ENCODE measurements around the gene PMM1.
"Not testable (repeated sequence)": the region's sequence is repeated elsewhere in the genome, so short reads cannot be mapped to it uniquely, and the experiment has no call there.

Gene PMM1

DNA sequence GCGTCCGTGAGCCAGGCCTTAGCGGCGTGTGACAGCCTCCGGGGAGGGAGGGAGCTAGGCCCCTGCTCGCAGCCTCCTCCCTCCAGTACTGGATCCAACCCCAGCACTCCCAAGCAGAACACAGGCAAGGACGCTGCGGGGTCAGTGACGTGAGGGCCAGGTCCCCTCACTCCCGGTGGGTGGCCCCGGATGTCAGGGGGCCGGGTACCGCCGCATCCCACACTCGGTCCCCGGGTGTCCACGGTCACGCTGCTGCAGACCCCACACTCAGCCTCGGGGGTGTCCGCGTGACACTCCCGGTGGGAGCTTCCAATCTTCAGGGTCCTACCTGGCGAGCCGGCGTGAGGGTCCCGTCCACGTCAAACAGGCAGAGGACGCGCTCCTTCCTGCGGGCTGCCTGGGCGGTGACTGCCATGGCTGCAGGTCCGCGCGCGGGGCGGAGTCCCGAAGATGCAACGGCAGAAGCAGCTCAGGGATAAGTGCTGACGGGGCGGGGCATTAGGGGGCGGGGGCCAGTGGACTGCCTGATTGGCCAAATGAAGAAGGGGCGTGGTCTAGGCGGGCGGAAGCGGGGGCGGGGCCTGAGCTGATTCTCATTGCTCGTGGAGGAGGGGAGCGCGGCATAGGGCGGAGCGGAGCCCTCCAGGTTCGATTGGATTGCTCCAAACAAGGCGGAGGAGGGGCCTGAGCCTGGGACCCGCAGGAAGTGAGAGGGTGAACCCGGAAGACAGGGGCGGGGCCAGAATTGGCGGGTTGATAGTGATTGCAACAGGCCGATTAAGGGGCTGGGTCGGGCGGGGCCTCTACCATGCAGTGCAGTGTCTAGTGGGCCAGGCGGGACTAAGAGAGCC lies at the start of gene PMM1:
PMM1 (minus strand) TSS at position 450 of the 851 bp plus-strand sequence; CDS start at position 415, 35 bp downstream.
- peak; percentile 100 for DNase-seq

DNA sequence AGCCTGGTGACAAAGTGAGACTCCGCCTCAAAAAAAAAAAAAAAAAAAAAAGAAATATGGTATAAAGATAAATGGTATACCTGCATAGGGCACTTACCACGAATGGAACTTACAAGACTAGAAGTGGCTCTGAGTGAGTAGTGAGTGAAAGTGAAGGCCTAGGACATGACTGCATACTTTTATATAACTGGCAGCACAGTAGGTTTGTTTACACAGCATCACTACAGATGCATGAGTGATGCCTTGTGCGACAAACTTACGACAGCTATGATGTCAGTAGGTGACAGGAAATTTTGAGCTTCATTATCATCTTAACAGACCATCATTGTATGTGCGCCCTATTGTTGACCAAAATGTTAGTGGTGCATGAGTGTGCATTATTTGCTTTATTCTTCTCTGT lies 49.1 kb upstream of the PMM1 start:
- no peak for DNase-seq

DNA sequence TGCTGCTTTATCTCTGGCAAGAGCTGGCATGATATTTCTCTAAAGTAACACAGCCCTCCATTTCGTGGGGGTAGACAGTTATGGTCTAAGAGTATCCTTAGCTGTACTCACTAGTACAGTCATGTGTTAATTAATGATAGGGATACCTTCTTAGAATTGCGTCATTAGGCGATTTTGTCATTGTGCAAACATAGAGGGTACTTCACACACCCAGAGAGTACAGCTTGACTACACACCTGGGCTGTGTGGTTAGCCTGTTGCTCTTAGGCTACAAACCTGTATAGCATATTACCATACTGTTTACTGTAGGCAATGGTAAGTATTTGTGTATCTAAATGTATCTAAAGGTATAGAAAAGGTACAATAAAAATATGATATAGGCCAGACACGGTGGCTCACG lies 48.5 kb upstream of the PMM1 start:
- DNase-seq = no peak

DNA sequence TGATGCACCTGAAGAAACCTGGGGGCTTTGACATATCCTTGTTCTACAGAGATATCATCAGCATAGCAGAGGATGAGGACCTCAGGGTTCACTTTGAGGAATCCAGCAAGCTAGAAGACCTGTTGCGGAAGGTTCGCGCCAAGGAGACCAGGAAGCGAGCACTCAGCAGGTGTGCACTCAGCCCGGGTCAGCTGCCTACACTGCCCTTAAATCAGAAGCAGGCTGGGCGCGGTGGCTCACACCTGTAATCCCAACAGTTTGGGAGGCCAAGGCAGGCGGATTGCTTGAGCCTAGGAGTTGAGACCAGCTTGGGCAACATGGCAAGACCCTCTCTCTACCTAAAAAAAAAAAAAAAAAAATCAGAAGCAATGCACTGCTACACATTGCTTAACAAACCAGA lies 48.0 kb upstream of the PMM1 start:
- not testable (repeated sequence) for DNase-seq

DNA sequence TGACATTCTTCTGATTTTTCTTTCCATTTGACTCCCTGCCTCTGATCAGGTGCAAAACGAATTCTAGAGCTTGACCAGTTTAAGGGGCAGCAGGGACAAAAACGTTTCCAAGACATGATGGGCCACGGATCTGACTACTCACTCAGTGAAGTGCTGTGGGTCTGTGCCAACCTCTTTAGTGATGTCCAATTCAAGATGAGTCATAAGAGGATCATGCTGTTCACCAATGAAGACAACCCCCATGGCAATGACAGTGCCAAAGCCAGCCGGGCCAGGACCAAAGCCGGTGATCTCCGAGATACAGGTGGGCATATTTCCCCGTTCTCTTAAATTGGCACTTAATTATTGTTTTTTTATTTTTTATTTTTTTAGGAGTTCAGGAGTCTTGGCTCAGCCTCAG lies 46.8 kb upstream of the PMM1 start:
- no peak for DNase-seq

DNA sequence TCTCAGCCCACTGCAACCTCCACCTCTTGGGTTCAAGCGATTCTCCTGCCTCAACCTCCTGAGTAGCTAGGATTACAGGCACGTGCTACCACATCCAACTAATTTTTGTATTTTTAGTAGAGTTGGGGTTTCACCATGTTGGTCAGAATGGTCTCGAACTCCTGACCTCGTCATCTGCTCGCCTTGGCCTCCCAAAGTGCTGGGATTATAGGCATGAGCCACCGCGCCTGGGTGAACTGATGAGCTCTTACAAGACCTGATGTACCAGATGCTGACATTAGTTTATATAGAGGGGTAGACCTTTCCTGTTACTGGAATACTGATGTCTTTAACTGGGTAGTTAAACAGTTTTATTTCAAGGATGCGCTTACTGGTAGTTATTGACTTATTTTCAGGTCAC lies 45.0 kb upstream of the PMM1 start:
- DNase-seq = not testable (repeated sequence)

DNA sequence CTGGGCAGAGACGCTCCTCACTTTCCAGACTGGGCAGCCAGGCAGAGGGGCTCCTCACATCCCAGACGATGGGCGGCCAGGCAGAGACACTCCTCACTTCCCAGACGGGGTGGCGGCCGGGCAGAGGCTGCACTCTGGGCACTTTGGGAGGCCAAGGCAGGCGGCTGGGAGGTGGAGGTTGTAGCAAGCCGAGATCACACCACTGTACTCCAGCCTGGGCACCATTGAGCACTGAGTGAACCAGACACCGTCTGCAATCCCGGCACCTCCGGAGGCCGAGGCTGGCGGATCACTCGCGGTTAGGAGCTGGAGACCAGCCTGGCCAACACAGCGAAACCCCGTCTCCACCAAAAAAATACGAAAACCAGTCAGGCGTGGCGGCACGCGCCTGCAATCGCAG lies 42.0 kb upstream of the PMM1 start:
- DNase-seq = not testable (repeated sequence)

DNA sequence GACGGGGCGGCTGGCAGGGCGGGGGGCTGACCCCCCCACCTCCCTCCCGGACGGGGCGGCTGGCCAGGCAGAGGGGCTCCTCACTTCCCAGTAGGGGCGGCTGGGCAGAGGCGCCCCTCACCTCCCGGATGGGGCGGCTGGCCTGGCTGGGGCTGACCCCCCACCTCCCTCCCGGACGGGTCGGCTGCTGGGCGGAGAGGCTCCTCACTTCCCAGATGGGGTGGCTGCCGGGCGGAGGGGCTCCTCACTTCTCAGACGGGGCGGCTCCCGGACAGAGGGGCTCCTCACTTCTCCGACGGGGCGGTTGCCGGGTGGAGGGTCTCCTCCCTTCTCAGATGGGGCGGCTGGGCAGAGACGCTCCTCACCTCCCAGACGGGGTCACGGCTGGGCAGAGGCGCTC lies 41.5 kb upstream of the PMM1 start:
- DNase-seq = not testable (repeated sequence)

DNA sequence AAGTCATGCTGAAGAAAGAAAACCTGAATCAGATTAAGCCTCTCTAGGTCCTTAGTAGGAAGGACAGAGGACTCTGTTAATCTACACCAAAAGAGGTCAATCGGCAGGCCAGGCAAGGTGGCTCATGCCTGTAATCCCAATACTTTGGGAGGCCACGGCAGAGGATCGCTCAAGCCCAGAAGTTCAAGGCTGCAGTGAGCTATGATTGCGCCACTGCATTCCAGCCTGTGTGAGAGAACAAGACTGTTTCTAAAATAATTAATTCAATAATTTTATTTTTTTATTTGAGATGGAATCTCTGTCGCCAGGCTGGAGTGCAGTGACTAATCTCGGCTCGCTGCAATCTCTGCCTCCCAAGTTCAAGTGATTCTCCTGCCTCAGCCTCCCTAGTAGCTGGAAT lies 35.9 kb upstream of the PMM1 start:
- no peak for DNase-seq

DNA sequence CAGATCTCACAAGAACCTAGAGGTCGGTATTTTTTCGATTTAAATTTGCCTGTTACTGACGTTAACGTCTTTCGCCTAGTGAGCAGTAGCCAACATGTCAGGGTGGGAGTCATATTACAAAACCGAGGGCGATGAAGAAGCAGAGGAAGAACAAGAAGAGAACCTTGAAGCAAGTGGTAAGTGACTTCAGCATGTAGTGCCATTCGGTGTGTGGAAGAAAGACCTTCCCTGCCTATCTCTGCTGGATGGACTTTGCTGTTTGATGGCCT lies 32.2 kb upstream of the PMM1 start:
- DNase-seq = no peak

DNA sequence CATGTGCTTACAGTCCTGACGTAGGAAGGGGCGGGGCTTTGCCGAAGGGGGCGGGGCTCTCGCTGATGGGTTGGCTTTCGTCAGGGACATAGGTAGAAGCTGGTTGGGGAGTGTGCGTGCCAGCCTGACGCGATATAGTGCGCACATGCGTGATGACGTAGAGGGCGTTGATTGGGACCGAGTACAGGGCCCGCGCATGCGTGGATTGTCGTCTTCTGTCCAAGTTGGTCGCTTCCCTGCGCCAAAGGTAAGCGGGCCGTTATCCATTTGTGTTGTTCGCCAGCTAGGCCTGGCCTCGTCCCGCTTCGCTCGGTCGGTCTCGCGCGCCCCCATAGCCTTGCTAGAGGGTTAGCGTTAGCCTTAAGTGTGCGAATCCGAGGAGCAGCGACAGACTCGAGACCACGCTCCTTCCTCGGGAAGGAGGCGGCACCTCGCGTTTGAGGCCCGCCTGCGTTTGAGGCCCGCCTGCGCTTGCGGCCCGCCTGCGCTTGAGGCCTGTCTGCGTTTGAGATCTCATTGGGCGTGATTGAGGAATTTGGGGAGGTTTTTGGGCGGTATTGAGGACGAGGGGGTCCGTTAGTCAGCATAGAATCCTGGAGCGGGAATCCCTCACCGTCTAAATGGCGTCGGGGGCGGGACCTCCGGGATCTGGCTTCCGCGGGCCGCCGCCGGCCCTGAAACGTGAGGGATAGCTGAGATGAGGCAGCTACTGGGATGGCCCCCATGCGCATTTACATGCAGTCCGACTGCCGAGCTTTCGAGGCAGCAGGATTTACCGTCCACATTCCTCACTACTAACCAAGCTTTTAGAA lies 31.7 kb upstream of the PMM1 start, which contains the start of gene XRCC6:
XRCC6 (plus strand) TSS at position 197 of the 812 bp plus-strand sequence. CDS start 710 bp downstream, outside the sequence.
- peak; percentile 100 for DNase-seq

DNA sequence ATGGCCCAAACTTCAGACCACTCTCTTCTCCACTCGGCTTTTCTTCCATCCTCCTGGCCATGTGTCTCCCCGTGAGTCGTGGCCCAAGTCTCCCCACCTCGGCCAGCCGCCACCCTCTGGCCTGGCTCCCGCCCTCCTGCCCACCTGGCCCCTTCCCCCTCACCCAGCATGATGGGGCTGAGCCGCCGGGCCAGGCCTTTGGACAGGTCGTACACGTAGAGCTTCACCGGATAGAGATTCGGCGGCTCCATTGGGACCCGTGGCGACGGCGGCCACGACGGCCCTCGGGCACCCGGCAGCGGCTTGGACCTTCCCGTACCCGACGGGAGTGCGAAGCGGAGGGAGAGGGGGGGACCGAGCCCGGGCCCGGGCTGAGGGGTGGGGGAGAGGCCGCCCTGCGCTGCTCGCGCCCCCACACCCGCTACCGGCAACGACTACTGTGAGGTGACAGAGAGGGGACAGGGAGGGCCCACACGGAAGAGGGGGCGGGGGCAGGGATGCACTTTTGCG lies 31.0 kb upstream of the PMM1 start, which contains the start of gene DESI1:
DESI1 (minus strand) TSS at position 455 of the 510 bp plus-strand sequence; CDS start at position 251, 204 bp downstream.
- DNase-seq = no peak

DNA sequence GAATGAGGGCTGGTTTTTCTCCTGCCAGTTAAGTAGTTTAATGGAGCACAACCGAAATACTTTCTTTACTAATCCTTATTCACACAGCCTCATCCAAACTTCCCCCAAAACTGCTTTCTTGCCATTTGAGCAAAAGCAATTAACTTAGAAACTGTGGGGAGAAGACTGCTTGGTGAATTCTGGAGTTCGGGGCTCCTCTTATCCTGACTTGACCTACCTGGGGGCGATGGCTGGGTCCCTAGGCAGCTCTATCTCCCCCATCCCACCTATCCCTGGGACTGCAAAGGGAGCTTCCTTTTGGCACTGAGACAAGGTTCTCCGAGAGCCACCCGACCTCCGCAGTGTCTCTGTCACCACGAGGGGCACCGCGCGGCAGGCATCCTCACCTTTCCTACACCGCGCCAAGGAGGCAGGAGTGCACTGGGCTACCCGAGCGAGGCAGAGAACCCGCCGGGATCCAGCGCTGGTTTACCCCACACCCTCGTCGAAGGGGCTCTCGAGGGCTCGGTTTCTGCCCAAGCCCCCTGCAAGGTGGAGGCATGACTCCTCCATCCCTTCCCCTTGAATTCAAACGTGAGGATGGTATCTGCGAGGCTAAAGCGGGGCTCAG lies 30.4 kb upstream of the PMM1 start:
- DNase-seq = peak; percentile 27 to 42

DNA sequence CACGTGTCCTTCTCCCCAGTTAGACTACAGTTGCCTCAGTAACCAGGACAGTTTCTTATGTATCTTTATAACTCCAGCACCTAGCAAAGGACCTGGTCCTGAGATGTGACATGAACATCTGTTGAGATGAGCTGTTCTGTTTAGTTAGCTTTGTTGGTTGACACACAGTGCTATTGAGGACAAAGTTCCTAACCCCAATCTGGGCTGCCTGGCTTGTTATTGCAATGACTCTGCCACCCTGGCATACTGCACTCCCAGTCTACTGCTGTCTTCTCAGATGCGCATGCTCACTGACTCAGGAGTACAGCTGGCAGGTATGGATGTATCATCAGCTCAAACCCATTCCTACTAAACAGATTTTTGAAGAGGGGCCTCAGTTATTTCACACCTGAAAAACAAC lies 23.8 kb upstream of the PMM1 start:
- no peak for DNase-seq

DNA sequence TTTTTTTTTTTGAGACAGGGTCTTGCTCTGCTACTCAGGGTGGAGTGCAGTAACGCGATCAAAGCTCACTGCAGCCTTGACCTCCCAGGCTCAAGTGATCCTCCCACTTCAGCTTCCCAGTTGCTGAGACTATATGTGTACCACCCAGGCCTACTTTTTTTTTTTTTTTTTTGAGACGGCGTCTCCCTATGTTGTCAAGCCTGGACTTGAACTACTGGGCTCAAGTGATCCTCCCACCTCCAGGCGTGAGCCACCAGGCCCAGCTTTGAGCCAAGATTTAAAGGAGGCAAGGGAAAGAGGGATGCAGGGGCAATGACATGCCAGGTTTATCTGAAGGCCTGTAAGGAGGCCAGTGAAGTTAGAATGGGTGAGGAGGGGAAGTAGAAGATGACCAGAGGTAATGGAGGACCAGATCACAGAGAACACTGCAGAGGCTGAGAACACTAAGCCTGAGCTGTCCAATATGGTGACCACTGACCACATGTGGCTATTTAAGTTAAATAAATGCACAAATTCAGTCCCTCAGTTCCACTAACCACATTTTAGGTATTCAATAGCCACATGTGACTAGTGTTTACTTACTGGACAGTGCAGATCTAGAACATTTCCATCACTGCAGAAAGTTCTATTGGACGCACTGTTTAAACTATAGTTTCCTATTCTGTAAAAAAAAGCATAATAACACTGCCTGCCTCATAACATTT lies 23.1 kb upstream of the PMM1 start:
- no peak for DNase-seq

DNA sequence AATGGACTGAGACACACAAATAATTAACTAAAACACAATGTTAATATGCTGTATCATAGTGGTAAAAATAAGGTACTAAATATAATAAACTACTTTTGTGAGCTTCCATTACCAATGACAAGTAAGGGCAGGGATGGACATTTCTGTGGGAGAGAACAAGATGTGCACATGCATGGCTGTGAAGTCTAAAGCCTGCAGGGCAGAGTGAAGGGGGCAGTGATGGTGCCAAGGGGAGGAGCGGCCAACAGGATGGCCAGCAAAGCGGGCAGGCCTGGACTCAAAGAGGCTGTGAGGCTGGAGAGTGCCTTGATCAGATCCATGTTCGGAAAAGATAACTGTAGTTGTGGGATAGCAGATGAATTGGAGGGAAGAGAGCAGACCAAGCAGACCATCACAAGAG lies 18.7 kb upstream of the PMM1 start:
- DNase-seq = no peak

DNA sequence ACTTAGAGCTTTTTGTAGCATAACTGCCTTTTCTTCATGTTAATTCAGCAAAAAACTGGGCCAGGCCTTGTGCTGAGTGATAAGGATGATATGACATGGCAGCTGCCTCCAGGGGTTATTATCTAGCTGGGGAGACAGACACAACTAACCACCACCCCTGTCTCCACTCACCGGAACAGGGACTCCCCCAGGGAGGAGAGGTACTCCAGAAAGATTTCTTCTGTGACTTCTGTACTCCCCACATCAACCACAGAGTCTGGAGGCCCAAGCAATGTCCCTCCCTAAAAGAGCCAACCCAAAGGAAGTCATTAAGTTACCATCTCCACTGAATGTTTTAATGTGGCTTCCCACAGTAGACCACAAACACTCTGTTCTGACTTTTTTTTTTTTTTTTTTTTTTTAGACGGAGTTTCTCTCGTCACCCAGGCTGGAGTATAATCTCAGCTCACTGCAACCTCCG lies 14.3 kb upstream of the PMM1 start:
- DNase-seq = peak; percentile 65 to 82

DNA sequence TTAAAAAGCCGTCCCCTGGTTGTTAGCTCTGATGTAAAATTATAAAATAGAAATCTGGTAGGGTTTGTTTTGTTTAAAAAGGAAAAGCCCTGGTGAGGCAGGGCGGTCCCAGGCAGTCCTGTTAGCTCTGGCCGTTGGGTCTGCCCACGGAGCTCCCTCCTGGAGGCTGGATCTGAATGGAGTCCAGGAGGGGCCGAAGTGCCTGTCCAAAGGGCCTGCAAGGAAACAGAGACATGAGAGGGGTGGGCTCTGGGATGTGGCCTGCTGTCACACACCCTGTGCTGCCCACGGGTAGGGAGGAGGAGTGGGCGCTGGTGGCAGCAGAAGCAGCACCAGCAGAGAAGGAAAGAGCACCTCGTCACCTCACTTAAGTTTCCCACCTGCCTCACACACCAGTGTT lies 11.3 kb upstream of the PMM1 start:
- DNase-seq = no peak

DNA sequence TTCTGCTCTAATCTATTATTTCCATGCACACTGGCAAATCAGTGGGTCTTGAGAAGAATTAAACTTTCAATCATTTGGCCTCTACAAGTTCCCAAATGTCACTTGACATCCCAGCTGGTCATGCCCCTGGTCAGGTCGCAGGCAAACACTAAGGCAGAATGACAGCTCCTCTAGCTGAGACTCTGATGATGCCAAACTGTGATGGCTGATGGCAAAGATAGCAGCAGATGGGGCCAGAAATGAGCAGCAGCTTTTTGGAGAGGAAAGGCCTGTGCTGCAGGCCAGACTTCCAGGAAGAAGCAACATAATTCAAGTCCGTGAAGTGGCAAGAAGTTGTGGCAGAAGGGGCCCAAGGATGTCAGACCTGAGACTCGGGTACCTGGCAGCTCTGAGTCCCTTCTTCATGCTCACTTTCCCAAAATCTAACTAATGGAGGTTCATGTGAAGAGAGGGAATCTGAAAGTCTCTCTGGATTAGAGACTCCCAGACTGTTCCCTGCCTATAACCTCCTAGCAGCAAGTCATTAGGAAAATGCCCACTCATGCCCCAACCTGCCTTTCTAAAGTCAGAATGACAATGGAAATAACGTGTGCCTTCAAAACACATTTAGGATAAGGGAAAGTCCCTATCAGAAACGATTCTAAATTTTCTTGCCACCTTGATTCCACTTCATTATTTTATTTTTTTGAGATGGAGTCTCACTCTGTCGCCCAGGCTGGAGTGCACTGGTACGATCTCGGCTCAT lies 9.4 kb upstream of the PMM1 start:
- DNase-seq = no peak

DNA sequence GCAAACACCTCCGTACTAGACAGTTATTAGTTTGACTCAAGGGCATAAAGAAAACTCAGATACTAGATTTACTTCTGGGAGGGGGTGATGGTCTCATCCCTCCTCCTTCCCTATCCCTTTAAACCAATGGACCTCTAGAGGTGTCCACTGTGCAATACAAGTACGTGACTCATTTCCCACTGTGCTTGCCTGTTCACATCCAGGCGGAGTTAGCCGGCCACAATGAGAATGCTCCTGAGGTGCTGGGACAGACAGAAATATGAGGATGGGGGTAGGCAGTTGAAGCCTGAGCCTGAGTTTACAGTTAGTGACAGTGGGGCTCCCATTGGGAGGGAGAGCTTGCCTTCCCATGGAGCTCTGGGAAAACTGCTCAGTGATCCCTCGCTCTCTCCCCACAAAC lies 8.4 kb upstream of the PMM1 start:
- no peak for DNase-seq

DNA sequence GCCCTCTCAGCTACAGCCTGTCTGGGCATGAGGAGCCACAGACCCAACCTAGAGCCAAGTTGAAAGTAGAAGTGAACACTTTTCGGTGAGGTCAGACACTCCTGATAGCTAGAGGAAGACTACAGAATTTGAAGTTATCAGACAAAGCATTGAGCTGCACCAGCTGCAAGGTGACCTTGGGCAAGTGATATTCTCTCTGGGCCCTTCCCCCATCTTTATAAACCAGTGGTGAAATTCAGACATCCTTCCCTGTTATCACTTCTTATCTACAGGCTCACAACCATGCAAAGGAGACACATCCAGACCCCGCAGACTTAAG lies 8.0 kb upstream of the PMM1 start:
- no peak for DNase-seq
